HuH-7.5 (cell line): ENCODE measurements around the gene AUTS2.

Experiments
- DNase-seq: peaks from one replicate; pipeline ENCODE4 v3.0.0; 2011; ENCODE audit warnings: low spot score

The AUTS2 gene

GRCh38 chr7:70500261-70500660 lies 902.0 kb downstream of the AUTS2 start:
- no peak for DNase-seq

DNA sequence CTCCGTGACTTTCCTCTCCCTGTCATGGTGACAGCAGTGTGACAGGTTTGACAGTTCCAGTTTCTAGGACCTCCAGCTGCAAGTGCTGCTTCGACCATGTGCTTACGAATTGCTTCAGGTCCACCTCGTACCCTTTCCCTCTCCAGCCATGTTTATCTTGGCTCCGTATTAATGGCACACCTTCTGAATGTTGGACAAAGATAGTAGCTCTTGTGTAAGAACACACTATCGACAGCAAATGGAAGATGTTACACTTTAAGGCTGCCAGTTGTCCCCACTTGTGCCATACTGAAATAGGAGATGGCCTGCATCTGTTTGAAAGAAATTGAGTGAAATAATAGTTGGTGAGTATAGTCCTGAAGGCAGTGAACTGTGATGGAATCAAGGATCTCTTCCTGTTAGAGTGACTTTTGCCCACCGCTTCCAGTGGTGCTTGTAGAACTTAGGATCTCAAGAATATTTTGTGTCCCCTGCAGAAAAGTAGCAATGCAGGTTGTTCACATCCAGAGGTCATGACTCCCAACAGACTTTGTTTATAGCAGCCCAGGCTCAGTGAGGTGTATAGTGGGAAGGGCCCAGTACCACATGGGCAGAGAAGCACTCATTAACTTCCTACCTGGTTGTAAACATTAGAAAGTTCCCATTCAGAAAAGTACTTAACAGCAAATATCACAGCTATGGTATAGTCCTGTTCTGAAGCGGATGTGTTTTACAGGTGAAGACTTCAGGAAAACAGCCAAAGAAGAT lies 904.0 kb downstream of the AUTS2 start:
- no peak for DNase-seq

GRCh38 chr7:70504254-70504653 lies 906.0 kb downstream of the AUTS2 start:
- DNase-seq = no peak

- no peak for DNase-seq
Observed at GRCh38 chr7:70505468-70505867, 907.2 kb downstream of the AUTS2 start.

DNA sequence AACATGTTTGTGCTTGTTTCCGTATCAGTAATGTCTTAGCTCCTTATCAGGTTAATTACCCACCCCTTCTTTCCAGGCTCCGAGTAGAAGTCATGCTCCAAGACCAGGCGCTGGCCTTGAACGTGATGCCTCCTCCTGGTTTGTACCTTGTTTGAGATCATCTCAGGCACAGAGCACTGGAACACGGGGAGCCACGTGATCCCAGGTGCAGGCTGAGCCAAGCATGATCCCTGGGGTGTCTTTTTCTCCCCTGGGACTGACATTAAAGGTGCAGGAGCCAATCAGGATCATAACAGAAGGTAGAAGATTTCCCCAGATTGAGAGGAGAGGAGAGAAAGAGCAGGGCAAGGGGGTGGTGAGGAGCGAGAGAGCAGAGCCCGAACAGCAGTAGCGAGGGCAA lies 907.6 kb downstream of the AUTS2 start:
- DNase-seq = no peak

- no peak for DNase-seq
Observed at GRCh38 chr7:70506434-70506833, 908.2 kb downstream of the AUTS2 start.

GRCh38 chr7:70512144-70512543 lies 913.9 kb downstream of the AUTS2 start:
- no peak for DNase-seq

DNA sequence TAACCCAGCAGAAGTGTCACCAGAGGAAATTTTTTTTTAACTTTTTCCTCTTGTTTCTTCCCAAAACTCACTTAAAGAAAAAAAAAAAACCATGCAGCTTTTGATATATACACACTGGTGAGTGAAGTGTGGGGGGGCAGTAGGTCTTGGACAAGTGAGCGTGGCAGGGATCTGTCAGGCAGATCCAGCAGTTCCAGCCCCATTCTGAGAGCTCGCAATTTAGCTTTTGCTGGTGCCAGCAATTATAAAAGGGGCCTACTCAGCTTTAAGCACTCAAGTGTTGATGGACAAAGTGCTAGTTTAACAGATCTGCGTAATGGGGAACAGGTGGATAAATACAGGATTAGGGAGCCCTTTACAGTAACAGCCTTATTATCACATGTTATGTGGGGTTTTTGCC lies 914.5 kb downstream of the AUTS2 start:
- no peak for DNase-seq

- DNase-seq = no peak
Observed at GRCh38 chr7:70520611-70521010, 922.3 kb downstream of the AUTS2 start.

GRCh38 chr7:70523249-70523988 lies 925.1 kb downstream of the AUTS2 start:
- DNase-seq = no peak

- no peak for DNase-seq
Observed at GRCh38 chr7:70523989-70524351, 925.7 kb downstream of the AUTS2 start.

GRCh38 chr7:70525991-70526390 lies 927.7 kb downstream of the AUTS2 start:
- no peak for DNase-seq

DNA sequence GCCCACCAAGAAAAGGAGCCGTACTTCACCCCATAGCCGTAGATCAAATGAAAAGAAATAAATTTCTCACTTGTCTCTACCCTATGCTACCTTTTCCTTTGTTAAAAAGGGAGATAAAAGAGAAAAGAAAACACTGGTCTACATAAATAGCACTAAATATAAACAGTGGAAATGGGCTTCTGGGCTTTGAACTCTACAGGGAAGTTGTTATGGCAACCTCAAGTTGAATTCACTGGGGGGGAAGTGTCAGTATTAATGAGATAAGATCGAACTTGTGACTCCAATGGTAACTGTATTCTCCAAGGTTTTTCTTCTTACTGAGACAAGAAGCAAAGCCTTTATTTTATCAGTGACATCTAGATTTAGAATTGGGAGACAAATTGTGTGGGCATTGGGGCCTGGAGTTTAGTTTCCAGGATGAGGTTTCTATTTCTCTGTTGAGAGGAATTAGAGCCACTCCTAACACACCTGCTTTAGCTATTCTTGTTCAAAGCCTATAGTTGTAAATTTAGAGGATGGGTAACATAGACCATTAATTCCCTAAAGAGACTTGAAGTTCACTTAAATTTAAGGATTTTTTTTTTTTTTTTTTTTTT lies 929.3 kb downstream of the AUTS2 start:
- no peak for DNase-seq

DNA sequence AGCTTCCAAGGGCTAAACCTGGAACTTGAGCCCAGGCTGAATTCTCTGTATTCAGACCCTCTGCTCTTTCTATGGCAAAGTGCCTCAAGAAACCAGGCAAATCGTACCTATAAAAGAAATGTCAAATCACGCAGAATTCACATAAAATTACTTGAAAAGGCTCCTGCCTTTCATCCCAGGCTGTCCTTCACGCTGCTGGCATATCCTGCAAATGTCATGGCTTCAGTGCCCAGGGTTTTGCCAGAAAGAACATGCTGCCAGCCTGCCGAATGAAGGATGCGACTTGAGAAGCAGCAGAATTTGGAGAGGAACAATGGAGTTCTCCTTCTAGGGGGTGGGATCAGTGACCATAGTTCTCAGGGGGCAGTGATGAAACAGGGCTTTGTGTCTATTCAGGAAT lies 931.2 kb downstream of the AUTS2 start:
- DNase-seq = no peak

DNA sequence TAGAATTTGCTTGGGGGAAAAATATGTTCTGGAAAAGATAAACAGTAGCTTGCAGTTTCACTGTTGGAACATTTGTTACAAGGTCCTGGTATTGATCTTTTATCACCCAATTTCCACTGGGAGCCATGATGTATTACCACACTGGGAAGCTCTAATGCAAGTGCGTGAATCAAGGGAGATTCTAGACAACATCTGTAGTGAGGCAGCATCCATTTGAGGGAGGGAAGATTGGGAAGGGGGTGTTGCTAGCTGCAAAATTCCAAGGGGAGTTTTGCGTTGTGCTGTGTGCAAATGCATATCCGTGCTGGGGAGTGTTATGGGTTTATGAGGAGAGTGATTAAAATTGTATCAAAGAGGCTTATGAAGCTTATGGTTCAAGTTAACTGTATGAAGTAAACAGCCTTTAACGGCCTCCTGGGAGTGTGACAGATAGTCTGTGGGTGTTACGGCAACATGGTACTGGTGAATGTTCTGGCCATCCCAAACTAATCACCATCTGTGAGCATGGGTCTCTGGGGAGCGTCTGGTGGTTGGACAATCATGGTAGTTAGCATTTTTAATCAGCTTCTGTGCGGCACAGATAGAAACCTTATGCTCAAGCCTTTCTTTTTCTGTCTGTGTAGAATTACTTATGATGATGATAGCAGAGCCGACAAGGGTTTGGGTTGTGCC lies 931.8 kb downstream of the AUTS2 start:
- no peak for DNase-seq

GRCh38 chr7:70533614-70534013 lies 935.3 kb downstream of the AUTS2 start:
- DNase-seq = no peak

- no peak for DNase-seq
Observed at GRCh38 chr7:70539205-70539604, 940.9 kb downstream of the AUTS2 start.

DNA sequence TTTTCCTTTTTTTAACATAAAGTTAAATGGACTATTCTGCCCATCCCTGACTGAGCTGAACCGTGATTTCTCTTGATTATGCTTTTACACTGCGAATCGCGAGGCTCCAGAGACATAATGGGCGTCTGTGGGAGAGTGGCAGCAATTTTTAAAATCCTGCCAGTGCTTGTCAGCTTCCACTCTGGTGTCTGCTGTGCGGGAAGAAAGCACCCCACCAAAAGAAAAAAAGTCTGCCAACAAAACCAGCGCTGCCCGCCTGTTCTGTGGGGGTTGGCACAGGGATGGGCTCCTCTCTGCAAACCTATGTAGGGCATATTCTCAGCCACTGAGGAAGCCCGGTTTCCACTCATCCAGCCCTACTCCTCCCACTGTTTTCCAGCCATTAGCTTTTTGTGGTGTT lies 941.3 kb downstream of the AUTS2 start:
- DNase-seq = no peak

DNA sequence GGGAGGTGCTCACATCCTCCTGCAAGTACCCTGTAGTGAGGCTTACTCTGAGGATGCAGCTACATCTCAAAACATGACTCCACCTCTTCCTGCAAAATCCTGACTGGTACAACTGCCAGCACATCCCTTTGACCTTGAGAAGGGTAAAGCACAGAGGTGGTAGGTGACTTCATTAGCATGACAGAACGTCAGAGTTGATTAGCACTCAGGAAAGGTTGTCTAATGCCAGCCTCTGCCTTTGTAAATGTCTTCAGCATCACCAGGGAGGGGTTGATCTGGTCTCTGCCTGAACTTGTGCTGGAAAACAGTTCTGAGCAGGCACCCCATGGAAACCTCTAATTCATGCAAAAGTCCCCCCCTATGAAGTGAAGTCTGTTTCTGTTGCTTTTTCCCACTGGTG lies 942.4 kb downstream of the AUTS2 start:
- DNase-seq = no peak

- DNase-seq = no peak
Observed at GRCh38 chr7:70542750-70543376, 944.6 kb downstream of the AUTS2 start.

GRCh38 chr7:70544016-70544415 lies 945.7 kb downstream of the AUTS2 start:
- DNase-seq = no peak

DNA sequence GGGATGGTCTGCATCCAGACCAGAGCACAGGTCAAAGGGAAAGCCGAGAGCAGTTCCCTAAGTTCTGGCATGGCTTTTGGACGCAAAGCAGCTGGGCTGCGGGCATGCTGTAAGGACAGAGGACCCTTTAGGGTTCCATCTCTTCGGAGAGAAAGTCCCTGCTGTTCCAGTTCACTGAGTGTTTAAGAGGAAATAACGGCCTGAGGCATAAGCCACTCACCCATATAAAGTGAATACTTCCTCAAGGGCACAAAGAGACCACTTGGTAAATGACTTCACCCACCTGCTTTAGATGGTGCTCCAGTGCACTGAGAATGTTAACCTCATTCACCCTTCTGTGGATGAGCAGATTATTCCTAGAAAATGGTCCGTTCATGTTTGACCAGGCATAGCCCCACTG lies 946.9 kb downstream of the AUTS2 start:
- DNase-seq = no peak
